Liver (tissue), 2 donors: Measurements from ENCODE around the gene EPHA6.

Experiments used
- EGR1 ChIP-seq, 2 donors: IDR thresholded peaks; 2 replicates each; pipeline ENCODE4 v1.6.1; 2016 to 2018; ENCODE audit warnings: antibody characterized with exemption in 2 of 2, low read depth in 2 of 2
- TAF1 ChIP-seq: conservative IDR thresholded peaks from 2 replicates; pipeline ENCODE4 v1.6.1; 2016; ENCODE audit warnings: antibody characterized with exemption, mild to moderate bottlenecking
- YY1 ChIP-seq: IDR thresholded peaks from 2 replicates; pipeline ENCODE4 v1.6.1; 2016; ENCODE audit warnings: antibody characterized with exemption, mild to moderate bottlenecking
- TF ChIP-seq, protein P1 (sequence below): IDR thresholded peaks from 2 replicates; pipeline ENCODE4 v1.6.1; 2016; ENCODE audit warnings: antibody characterized with exemption
- donor health status: healthy.

DNA sequence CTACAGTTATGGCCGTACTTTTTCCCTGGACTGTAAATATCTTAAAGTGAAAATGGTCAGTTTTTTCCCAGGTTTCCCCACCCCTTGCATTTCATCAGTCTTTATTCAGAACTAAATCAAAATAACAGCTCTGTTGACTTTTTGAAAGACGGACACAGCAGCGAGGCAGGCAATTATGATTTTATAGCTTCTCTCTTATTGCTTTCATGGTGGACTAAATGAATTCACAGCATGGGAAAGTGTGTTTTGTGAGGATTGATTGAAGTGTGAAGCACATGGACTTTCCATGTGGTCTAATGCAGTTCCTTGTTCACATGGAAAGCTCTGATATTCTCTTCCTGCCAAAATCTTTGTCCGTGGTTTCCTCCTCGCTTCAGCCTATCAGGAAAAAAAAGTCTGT is 681.5 kb downstream of the EPHA6 start:
- TF ChIP-seq EGR1 (IDR thresholded peaks at IDR 0.05; ENCODE audit: low read depth in 2 of 2) (no peak), TAF1 (no peak), YY1 (no peak)
- TF ChIP-seq, protein P1, sequence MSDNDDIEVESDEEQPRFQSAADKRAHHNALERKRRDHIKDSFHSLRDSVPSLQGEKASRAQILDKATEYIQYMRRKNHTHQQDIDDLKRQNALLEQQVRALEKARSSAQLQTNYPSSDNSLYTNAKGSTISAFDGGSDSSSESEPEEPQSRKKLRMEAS = no peak
